HepG2 (cell line): ENCODE results near the gene MLYCD. TPM values are rescaled to one million over a fixed set of nuclear protein-coding genes. Genes with fewer than 3 reads are reported as not detected.

ENCODE experiments used
- ATAC-seq: fragments of 200-7000 bp; cut with Tn5 transposase; 3 replicates; pipeline ENCODE4 v1.9.1; 2020; ENCODE audit warnings: mild to moderate bottlenecking, moderate library complexity
- BruUV-seq: library from RNA; stranded (reverse); fragments of 400-500 nt; replicated peaks from 2 replicates; lab custom pipeline; 2021; lab: Mats Ljungman, UMichigan
- CTCF ChIA-PET: fragments of 300-600 bp; formaldehyde crosslinking; extraction: SDS; loops from one replicate; lab custom pipeline; 2021; ENCODE audit warnings: low total read pairs, inconsistent platforms, low intra/inter-chr PET ratio; lab: Yijun Ruan, JAX
- POLR2A ChIA-PET: fragments of 350-600 bp; sonication (Branson Sonifier 250); formaldehyde crosslinking; loops from one replicate; lab custom pipeline; 2020; ENCODE audit warnings: antibody characterized with exemption, inconsistent platforms; lab: Yijun Ruan, JAX
- DNase-seq: peaks from one replicate; pipeline ENCODE4 v3.0.0-alpha.2; 2015; ENCODE audit warnings: low spot score
- FAIRE-seq: peaks from 3 replicates; lab custom pipeline; 2011; peaks lifted over from hg19 to GRCh38; lab: Jason Lieb, UNC
- H2AFZ ChIP-seq: one replicate; pipeline ENCODE4 v1.6.1; 2011; ENCODE audit warnings: low read length, inconsistent platforms
- H3K27ac ChIP-seq: fragments of 300-600 bp; 3 replicates; pipeline ENCODE4 v1.8.0; 2011; ENCODE audit warnings: mixed run types, mild to moderate bottlenecking, mixed read lengths, low read length, inconsistent platforms; ENCODE audit not compliant: insufficient read depth; ENCODE audit errors: extremely low read length
- H3K27me3 ChIP-seq, 2 experiments: fragments of 200-600 bp in 1 of 2; 2 replicates in 1 of 2; 3 replicates in 1 of 2; pipeline versions ENCODE4 v1.6.0 to v1.8.0; 2011; ENCODE audit warnings: low read length in 2 of 2, mild to moderate bottlenecking in 2 of 2, moderate library complexity in 2 of 2, inconsistent platforms in 1 of 2; ENCODE audit not compliant: insufficient read depth in 2 of 2, control insufficient read depth in 1 of 2
- H3K36me3 ChIP-seq, 2 experiments: fragments of 200-600 bp in 1 of 2; replicated peaks in 1 of 2; 2 replicates in 1 of 2; 3 replicates in 1 of 2; pipeline versions ENCODE4 v1.5.1 to v1.8.0; 2011; ENCODE audit warnings: low read length in 2 of 2, inconsistent platforms in 1 of 2; ENCODE audit not compliant: insufficient read depth in 2 of 2, control insufficient read depth in 1 of 2
- H3K4me1 ChIP-seq: 2 replicates; pipeline ENCODE4 v1.5.1; 2012; ENCODE audit warnings: low read length, inconsistent platforms; ENCODE audit not compliant: insufficient read depth
- H3K4me2 ChIP-seq: 2 replicates; pipeline ENCODE4 v1.6.0; 2011; ENCODE audit warnings: low read depth, low read length, inconsistent platforms
- H3K4me3 ChIP-seq, 3 experiments: fragments of 200-600 bp in 1 of 3; sonication (generic), shearing (Covaris generic) in 1 of 3; replicated peaks in 1 of 3; 2 replicates each; pipeline ENCODE4 v1.5.1; 2011 to 2016; ENCODE audit warnings: low read length in 3 of 3, inconsistent platforms in 2 of 3, low read depth in 2 of 3, mild to moderate bottlenecking in 2 of 3, control low read depth in 1 of 3, mixed read lengths in 1 of 3; ENCODE audit not compliant: insufficient read depth in 1 of 3
- H3K79me2 ChIP-seq: one replicate; pipeline ENCODE4 v1.6.1; 2011; ENCODE audit warnings: low read length, inconsistent platforms; ENCODE audit not compliant: insufficient read depth
- H3K9ac ChIP-seq: 2 replicates; pipeline ENCODE4 v1.6.0; 2011; ENCODE audit warnings: mild to moderate bottlenecking, low read depth, low read length, inconsistent platforms; ENCODE audit not compliant: insufficient read depth
- H3K9me3 ChIP-seq: 2 replicates; pipeline ENCODE4 v1.5.1; 2012; ENCODE audit warnings: mild to moderate bottlenecking, low read length
- H4K20me1 ChIP-seq: 2 replicates; pipeline ENCODE4 v1.6.0; 2011; ENCODE audit warnings: inconsistent platforms, mild to moderate bottlenecking, low read length, moderate library complexity; ENCODE audit not compliant: insufficient read depth
- AHR ChIP-seq: IDR thresholded peaks from 2 replicates; pipeline ENCODE4 v1.6.1; 2018; ENCODE audit warnings: missing genetic modification reagents, missing compliant biosample characterization
- FOSL1 ChIP-seq: sonication (generic); formaldehyde crosslinking; IDR thresholded peaks from 2 replicates; pipeline ENCODE4 v1.9.0; 2021; ENCODE audit warnings: missing genetic modification reagents, borderline replicate concordance
- HDAC6 ChIP-seq: fragments of 200-600 bp; sonication (generic); IDR thresholded peaks from 2 replicates; pipeline ENCODE4 v1.7.0; 2017; ENCODE audit warnings: mild to moderate bottlenecking, antibody characterized with exemption, low read length, low read depth
- HNRNPUL1 ChIP-seq: fragments of 200-400 bp; formaldehyde crosslinking; IDR thresholded peaks from 2 replicates; pipeline ENCODE4 v1.6.1; 2017; ENCODE audit warnings: low read depth, mild to moderate bottlenecking, low read length, moderate library complexity
- MBD4 ChIP-seq: IDR thresholded peaks from 2 replicates; pipeline ENCODE4 v1.6.1; 2012; ENCODE audit warnings: low read length, inconsistent platforms, borderline replicate concordance
- MXI1 ChIP-seq: IDR thresholded peaks from 3 replicates; pipeline ENCODE4 v1.6.1; 2012; ENCODE audit warnings: low read depth, low read length, inconsistent platforms, borderline replicate concordance
- NBN ChIP-seq: fragments of 450-650 bp; conservative IDR thresholded peaks from 2 replicates; pipeline ENCODE4 v1.6.1; 2017
- RAD51 ChIP-seq: fragments of 450-650 bp; IDR thresholded peaks from 2 replicates; pipeline ENCODE4 v1.6.1; 2016; ENCODE audit warnings: borderline replicate concordance
- SAP130 ChIP-seq: IDR thresholded peaks from 2 replicates; pipeline ENCODE4 v1.6.1; 2016; ENCODE audit warnings: low read depth
- ZFP37 ChIP-seq: sonication (generic); formaldehyde crosslinking; IDR thresholded peaks from 2 replicates; pipeline ENCODE4 v1.4.0; 2020; ENCODE audit warnings: missing genetic modification reagents, borderline replicate concordance
- ZNF354B ChIP-seq: sonication (generic); formaldehyde crosslinking; IDR thresholded peaks from 2 replicates; pipeline ENCODE4 v1.8.0; 2022; ENCODE audit warnings: mild to moderate bottlenecking, missing genetic modification reagents
- ZNF468 ChIP-seq: sonication (generic); formaldehyde crosslinking; IDR thresholded peaks from 2 replicates; pipeline ENCODE4 v1.8.0; 2022; ENCODE audit warnings: mild to moderate bottlenecking, moderate library complexity, missing genetic modification reagents
- ZNF780A ChIP-seq: sonication (generic); formaldehyde crosslinking; IDR thresholded peaks from 2 replicates; pipeline ENCODE4 v1.8.0; 2022; ENCODE audit warnings: mild to moderate bottlenecking, missing genetic modification reagents, moderate library complexity
- WGBS: methylation state at CpG from one replicate; pipeline ENCODE4 v1.1.6; 2017; ENCODE audit warnings: low lambda C conversion rate; 5-methylcytosine and 5-hydroxymethylcytosine counted together
- in situ Hi-C: cut with HindIII; loops from 2 replicates; pipeline ENCODE4 v1.10.0; 2017; ENCODE audit warnings: low pct_unique_long_range_greater_than_20kb; ENCODE audit not compliant: extremely low pct_ligation_motif_present
- intact Hi-C: fragments of 100-400 bp; cut with micrococcal nuclease; formaldehyde crosslinking; loops from one replicate; pipeline ENCODE4 v1.10.0; 2022; ENCODE audit not compliant: unreplicated experiment
- polyA plus RNA-seq, 8 experiments: library from polyadenylated mRNA; depleted of rRNA in 3 of 8; stranded (reverse) in 7 of 8; unstranded in 1 of 8; fragments of >200 nt; fragmentation: Illumina TruSeq in 4 of 8; extraction: Trizol in 4 of 8; gene quantifications; 2 replicates each; pipeline versions ENCODE4 v1.2.1 to v1.2.3, GENCODE V29; 2011 to 2016; ENCODE audit warnings: low read depth in 4 of 8, missing spikeins in 1 of 8, mixed read lengths in 1 of 8; ENCODE audit not compliant: insufficient read depth in 1 of 8
- total RNA-seq, 5 experiments: library from RNA; depleted of rRNA; stranded (reverse); fragments of >200 nt; fragmentation: Illumina TruSeq; extraction: Trizol; gene quantifications; 2 replicates each; pipeline ENCODE4 v1.2.3, GENCODE V29; 2016; ENCODE audit warnings: low read depth in 1 of 5
- TF ChIP-seq, protein P1 (sequence below): sonication (generic); formaldehyde crosslinking; IDR thresholded peaks from 2 replicates; pipeline ENCODE4 v1.8.1; 2023; ENCODE audit warnings: missing genetic modification reagents, mild to moderate bottlenecking, borderline replicate concordance
- TF ChIP-seq, protein P2 (sequence below): IDR thresholded peaks from 2 replicates; pipeline ENCODE4 v1.4.0; 2020; ENCODE audit warnings: mild to moderate bottlenecking, missing genetic modification reagents
- TF ChIP-seq, protein P3 (sequence below): sonication (generic); formaldehyde crosslinking; IDR thresholded peaks from 2 replicates; pipeline ENCODE4 v1.4.0; 2020; ENCODE audit warnings: missing genetic modification reagents

Gene MLYCD
- total and polyA plus RNA-seq, 2 of the 13 experiments (the other 11 are each of a cell fraction or from before 2014, with no cell fraction given), result 1.8 to 4.0 TPM

DNA sequence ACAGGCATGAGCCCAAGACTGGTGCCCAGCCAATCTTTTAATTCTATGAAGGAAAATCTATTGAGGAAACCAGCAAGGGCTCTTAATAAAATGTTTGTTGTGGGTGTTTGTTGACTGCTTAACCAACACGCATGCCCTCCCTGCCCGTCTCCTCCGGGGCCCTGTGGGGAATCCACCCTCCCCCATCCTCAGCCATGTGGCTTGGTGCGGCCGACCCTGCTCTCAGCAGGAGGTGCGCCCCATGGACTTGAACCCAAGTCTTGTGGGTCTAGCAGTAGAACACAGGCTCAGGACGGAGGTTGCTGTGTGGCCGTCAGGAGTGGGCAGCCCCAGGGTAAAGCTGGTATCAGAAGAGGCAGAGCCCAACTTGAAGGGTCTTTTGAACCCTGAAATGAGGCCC is 45.1 kb upstream of the MLYCD start (continued):
- TF ChIP-seq SAP130 (CRISPR knock-in tag) (no peak), RAD51 (no peak), HNRNPUL1 (no peak), ZFP37 (no peak)

DNA sequence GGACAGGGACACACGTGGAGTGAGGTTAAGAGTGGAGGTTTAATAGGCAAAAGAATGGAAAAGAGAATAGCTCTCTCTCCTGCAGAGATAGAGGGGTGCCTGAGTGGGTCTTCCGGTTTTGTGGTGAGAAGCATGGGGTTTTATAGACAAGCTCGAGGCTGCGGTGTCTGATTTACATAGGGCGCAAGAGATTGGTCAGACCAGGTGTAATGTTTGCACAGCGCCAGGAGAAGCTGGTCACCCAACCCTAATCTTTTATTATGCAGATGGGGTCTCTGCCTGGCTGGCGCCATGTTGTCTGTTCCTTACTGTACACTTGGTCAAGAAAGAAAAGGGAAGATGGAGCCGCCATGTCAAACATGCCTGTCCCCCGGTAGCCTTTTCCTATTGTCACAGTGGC is 44.5 kb upstream of the MLYCD start:
- Histone ChIP-seq H3K4me2 (no peak overlapping the region), H3K27me3 (peaks cover 0 to 33% of the 10 kb centered on the region in 2 experiments; a peak in 4 of 5 replicates), H3K4me3 (no peak overlapping the region), H2AFZ (no peak overlapping the region), H3K9ac (no peak overlapping the region), H3K79me2 (no peaks in the 10 kb centered on the region), H3K4me1 (peaks cover 11% of the 10 kb centered on the region), H4K20me1 (no peaks in the 10 kb centered on the region), H3K27ac (no peak overlapping the region), H3K9me3 (no peaks in the 10 kb centered on the region), H3K36me3 (no peaks in the 10 kb centered on the region)
- ChIA-PET CTCF (no interaction called here), POLR2A (no interaction called here)
- intact Hi-C loops, result no loop called here
- FAIRE-seq (no peak), ATAC-seq (no peak), DNase-seq (no peak)
- in situ Hi-C loops, result no loop called here
- WGBS, result 54% methylated on average over 9 of the region's 9 CpGs
- no TSS peak for BruUV-seq
- no peak for TF ChIP-seq AHR (CRISPR knock-in tag)
- no peak for TF ChIP-seq ZNF354B (CRISPR knock-in tag)
- TF ChIP-seq, protein P1, sequence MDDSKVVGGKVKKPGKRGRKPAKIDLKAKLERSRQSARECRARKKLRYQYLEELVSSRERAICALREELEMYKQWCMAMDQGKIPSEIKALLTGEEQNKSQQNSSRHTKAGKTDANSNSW (CRISPR knock-in tag), result no peak
- no peak for TF ChIP-seq FOSL1
- TF ChIP-seq NBN, result no peak
- TF ChIP-seq HDAC6, result no peak
- TF ChIP-seq, protein P2, sequence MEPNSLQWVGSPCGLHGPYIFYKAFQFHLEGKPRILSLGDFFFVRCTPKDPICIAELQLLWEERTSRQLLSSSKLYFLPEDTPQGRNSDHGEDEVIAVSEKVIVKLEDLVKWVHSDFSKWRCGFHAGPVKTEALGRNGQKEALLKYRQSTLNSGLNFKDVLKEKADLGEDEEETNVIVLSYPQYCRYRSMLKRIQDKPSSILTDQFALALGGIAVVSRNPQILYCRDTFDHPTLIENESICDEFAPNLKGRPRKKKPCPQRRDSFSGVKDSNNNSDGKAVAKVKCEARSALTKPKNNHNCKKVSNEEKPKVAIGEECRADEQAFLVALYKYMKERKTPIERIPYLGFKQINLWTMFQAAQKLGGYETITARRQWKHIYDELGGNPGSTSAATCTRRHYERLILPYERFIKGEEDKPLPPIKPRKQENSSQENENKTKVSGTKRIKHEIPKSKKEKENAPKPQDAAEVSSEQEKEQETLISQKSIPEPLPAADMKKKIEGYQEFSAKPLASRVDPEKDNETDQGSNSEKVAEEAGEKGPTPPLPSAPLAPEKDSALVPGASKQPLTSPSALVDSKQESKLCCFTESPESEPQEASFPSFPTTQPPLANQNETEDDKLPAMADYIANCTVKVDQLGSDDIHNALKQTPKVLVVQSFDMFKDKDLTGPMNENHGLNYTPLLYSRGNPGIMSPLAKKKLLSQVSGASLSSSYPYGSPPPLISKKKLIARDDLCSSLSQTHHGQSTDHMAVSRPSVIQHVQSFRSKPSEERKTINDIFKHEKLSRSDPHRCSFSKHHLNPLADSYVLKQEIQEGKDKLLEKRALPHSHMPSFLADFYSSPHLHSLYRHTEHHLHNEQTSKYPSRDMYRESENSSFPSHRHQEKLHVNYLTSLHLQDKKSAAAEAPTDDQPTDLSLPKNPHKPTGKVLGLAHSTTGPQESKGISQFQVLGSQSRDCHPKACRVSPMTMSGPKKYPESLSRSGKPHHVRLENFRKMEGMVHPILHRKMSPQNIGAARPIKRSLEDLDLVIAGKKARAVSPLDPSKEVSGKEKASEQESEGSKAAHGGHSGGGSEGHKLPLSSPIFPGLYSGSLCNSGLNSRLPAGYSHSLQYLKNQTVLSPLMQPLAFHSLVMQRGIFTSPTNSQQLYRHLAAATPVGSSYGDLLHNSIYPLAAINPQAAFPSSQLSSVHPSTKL, result no peak
- no peak for TF ChIP-seq ZNF468
- no peak for TF ChIP-seq ZNF780A
- TF ChIP-seq MXI1, result no peak
- TF ChIP-seq MBD4, result no peak
- TF ChIP-seq, protein P3, sequence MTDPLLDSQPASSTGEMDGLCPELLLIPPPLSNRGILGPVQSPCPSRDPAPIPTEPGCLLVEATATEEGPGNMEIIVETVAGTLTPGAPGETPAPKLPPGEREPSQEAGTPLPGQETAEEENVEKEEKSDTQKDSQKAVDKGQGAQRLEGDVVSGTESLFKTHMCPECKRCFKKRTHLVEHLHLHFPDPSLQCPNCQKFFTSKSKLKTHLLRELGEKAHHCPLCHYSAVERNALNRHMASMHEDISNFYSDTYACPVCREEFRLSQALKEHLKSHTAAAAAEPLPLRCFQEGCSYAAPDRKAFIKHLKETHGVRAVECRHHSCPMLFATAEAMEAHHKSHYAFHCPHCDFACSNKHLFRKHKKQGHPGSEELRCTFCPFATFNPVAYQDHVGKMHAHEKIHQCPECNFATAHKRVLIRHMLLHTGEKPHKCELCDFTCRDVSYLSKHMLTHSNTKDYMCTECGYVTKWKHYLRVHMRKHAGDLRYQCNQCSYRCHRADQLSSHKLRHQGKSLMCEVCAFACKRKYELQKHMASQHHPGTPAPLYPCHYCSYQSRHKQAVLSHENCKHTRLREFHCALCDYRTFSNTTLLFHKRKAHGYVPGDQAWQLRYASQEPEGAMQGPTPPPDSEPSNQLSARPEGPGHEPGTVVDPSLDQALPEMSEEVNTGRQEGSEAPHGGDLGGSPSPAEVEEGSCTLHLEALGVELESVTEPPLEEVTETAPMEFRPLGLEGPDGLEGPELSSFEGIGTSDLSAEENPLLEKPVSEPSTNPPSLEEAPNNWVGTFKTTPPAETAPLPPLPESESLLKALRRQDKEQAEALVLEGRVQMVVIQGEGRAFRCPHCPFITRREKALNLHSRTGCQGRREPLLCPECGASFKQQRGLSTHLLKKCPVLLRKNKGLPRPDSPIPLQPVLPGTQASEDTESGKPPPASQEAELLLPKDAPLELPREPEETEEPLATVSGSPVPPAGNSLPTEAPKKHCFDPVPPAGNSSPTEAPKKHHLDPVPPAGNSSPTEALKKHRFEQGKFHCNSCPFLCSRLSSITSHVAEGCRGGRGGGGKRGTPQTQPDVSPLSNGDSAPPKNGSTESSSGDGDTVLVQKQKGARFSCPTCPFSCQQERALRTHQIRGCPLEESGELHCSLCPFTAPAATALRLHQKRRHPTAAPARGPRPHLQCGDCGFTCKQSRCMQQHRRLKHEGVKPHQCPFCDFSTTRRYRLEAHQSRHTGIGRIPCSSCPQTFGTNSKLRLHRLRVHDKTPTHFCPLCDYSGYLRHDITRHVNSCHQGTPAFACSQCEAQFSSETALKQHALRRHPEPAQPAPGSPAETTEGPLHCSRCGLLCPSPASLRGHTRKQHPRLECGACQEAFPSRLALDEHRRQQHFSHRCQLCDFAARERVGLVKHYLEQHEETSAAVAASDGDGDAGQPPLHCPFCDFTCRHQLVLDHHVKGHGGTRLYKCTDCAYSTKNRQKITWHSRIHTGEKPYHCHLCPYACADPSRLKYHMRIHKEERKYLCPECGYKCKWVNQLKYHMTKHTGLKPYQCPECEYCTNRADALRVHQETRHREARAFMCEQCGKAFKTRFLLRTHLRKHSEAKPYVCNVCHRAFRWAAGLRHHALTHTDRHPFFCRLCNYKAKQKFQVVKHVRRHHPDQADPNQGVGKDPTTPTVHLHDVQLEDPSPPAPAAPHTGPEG, result no peak
